HCT116 (cell line): ENCODE results near the gene MEF2D. TPM values are rescaled to one million over a fixed set of nuclear protein-coding genes. Genes with fewer than 3 reads are reported as not detected.

Experiments
- ATAC-seq: fragments of 200-7000 bp; cut with Tn5 transposase; 2 replicates; pipeline ENCODE4 v1.9.1; 2020; ENCODE audit warnings: mild to moderate bottlenecking, moderate library complexity
- BruUV-seq: library from RNA; stranded (reverse); fragments of 400-500 nt; replicated peaks from 2 replicates; lab custom pipeline; 2021; lab: Mats Ljungman, UMichigan
- CTCF ChIA-PET: fragments of 300-600 bp; sonication (Branson Sonifier 250); formaldehyde crosslinking; loops from one replicate; lab custom pipeline; 2021; ENCODE audit warnings: antibody characterized with exemption; lab: Charles Lee
- POLR2A ChIA-PET: fragments of 300-600, 350-600 bp; sonication (Branson Sonifier 250); formaldehyde crosslinking; loops from one replicate; lab custom pipeline; 2021; ENCODE audit warnings: antibody characterized with exemption; lab: Charles Lee
- RAD21 ChIA-PET, 2 experiments: fragments of 300-600 bp; sonication (Branson Sonifier 250); formaldehyde crosslinking; loops; one replicate each; lab custom pipeline; 2023; ENCODE audit warnings: low total read pairs in 2 of 2; ENCODE audit not compliant: uncharacterized antibody in 2 of 2, unreplicated experiment in 2 of 2, low non-redundant PET in 1 of 2; lab: Charles Lee
- DNase-seq: peaks from one replicate; pipeline ENCODE4 v3.0.0-alpha.2; 2010; ENCODE audit warnings: low read depth, low spot score
- H2AFZ ChIP-seq: fragments of 200-600 bp; shearing (Covaris generic), sonication (generic); 2 replicates; pipeline ENCODE4 v1.6.1; 2017; ENCODE audit warnings: low read depth, mixed run types, mixed read lengths, antibody characterized with exemption, low read length; ENCODE audit not compliant: poor library complexity, severe bottlenecking
- H3K27ac ChIP-seq: 2 replicates; pipeline ENCODE4 v1.5.1; 2012; ENCODE audit warnings: low read depth, low read length
- H3K27me3 ChIP-seq: fragments of 200-600 bp; sonication (generic); 2 replicates; pipeline ENCODE4 v1.6.1; 2016; ENCODE audit warnings: mixed run types, low read length, mixed read lengths; ENCODE audit not compliant: insufficient read depth
- H3K36me3 ChIP-seq, 2 experiments: fragments of 200-500 bp in 1 of 2; fragments of 200-600 bp in 1 of 2; sonication (Bioruptor generic) in 1 of 2; sonication (generic) in 1 of 2; 2 replicates each; pipeline versions ENCODE4 v1.5.1 to v1.6.1; 2014 to 2016; ENCODE audit warnings: low read length in 2 of 2, inconsistent platforms in 1 of 2, mixed read lengths in 1 of 2, mixed run types in 1 of 2; ENCODE audit not compliant: insufficient read depth in 2 of 2, control insufficient read depth in 1 of 2
- H3K4me1 ChIP-seq, 2 experiments: fragments of 200-600 bp in 1 of 2; sonication (generic) in 1 of 2; 2 replicates each; pipeline versions ENCODE4 v1.5.1 to v1.6.1; 2012 to 2017; ENCODE audit warnings: low read length in 2 of 2, inconsistent platforms in 1 of 2, mild to moderate bottlenecking in 1 of 2, mixed read lengths in 1 of 2, mixed run types in 1 of 2, moderate library complexity in 1 of 2; ENCODE audit not compliant: insufficient read depth in 2 of 2, control insufficient read depth in 1 of 2
- H3K4me2 ChIP-seq: fragments of 200-600 bp; sonication (generic); 2 replicates; pipeline ENCODE4 v1.6.1; 2017; ENCODE audit warnings: mixed run types, low read length, mixed read lengths
- H3K4me3 ChIP-seq, 2 experiments: fragments of 200-600 bp in 1 of 2; sonication (generic) in 1 of 2; replicated peaks in 1 of 2; 2 replicates each; pipeline ENCODE4 v1.5.1; 2011 to 2016; ENCODE audit warnings: low read length in 2 of 2, control low read depth in 1 of 2, low read depth in 1 of 2, mild to moderate bottlenecking in 1 of 2, mixed read lengths in 1 of 2, mixed run types in 1 of 2
- H3K79me2 ChIP-seq: fragments of 200-600 bp; sonication (generic); 2 replicates; pipeline ENCODE4 v1.6.1; 2017; ENCODE audit warnings: mild to moderate bottlenecking, mixed run types, low read length, moderate library complexity, mixed read lengths; ENCODE audit not compliant: insufficient read depth
- H3K9ac ChIP-seq: fragments of 200-600 bp; sonication (generic); 2 replicates; pipeline ENCODE4 v1.6.1; 2016; ENCODE audit warnings: low read length, mixed read lengths
- H3K9me2 ChIP-seq: fragments of 200-600 bp; sonication (generic), shearing (Covaris generic); 2 replicates; pipeline ENCODE4 v1.6.1; 2017; ENCODE audit warnings: mixed run types, mild to moderate bottlenecking, moderate library complexity; ENCODE audit not compliant: insufficient read depth
- H3K9me3 ChIP-seq, 2 experiments: fragments of 200-500 bp in 1 of 2; fragments of 200-600 bp in 1 of 2; sonication (Bioruptor generic) in 1 of 2; sonication (generic) in 1 of 2; 2 replicates each; pipeline ENCODE4 v1.6.1; 2014 to 2017; ENCODE audit warnings: low read length in 2 of 2, mixed read lengths in 2 of 2, inconsistent platforms in 1 of 2, low read depth in 1 of 2, mild to moderate bottlenecking in 1 of 2, mixed run types in 1 of 2, moderate library complexity in 1 of 2; ENCODE audit not compliant: control insufficient read depth in 1 of 2, insufficient read depth in 1 of 2
- H4K20me1 ChIP-seq: fragments of 200-600 bp; sonication (generic), shearing (Covaris generic); 2 replicates; pipeline ENCODE4 v1.6.1; 2017; ENCODE audit warnings: mixed run types, mild to moderate bottlenecking, moderate library complexity; ENCODE audit not compliant: insufficient read depth
- FOSL1 ChIP-seq: IDR thresholded peaks from 2 replicates; pipeline ENCODE4 v1.6.1; 2012; ENCODE audit warnings: low read depth
- POLR2A ChIP-seq: IDR thresholded peaks from 2 replicates; pipeline ENCODE4 v1.7.0; 2011; ENCODE audit warnings: borderline replicate concordance; ENCODE audit not compliant: insufficient read depth, insufficient read length; ENCODE audit errors: extremely low read depth
- RAD21 ChIP-seq: IDR thresholded peaks from 2 replicates; pipeline ENCODE4 v1.6.1; 2012; ENCODE audit warnings: low read depth, mild to moderate bottlenecking
- SP1 ChIP-seq: IDR thresholded peaks from 2 replicates; pipeline ENCODE4 v1.6.1; 2012; ENCODE audit warnings: low read depth
- SRF ChIP-seq: IDR thresholded peaks from 2 replicates; pipeline ENCODE4 v1.6.1; 2012; ENCODE audit warnings: low read depth
- TCF7L2 ChIP-seq: IDR thresholded peaks from 2 replicates; pipeline ENCODE4 v1.7.0; 2011; ENCODE audit warnings: borderline replicate concordance, inconsistent platforms; ENCODE audit not compliant: insufficient read depth, insufficient read length; ENCODE audit errors: extremely low read depth
- ZFX ChIP-seq: fragments of 450-650 bp; IDR thresholded peaks from 2 replicates; pipeline ENCODE4 v1.6.1; 2017
- intact Hi-C: fragments of 100-400 bp; cut with micrococcal nuclease; formaldehyde crosslinking; loops from 2 replicates; pipeline ENCODE4 v1.10.0; 2022
- total RNA-seq: library from RNA; stranded (reverse); gene quantifications from one replicate; pipeline ENCODE4 v1.2.1, GENCODE V29; 2021; ENCODE audit not compliant: unreplicated experiment
- TF ChIP-seq, protein P1 (sequence below): IDR thresholded peaks from 2 replicates; pipeline ENCODE4 v1.6.1; 2012; ENCODE audit warnings: low read depth

Gene MEF2D
- total RNA-seq, 1 experiment from 2014 or later: 44.2 TPM

DNA sequence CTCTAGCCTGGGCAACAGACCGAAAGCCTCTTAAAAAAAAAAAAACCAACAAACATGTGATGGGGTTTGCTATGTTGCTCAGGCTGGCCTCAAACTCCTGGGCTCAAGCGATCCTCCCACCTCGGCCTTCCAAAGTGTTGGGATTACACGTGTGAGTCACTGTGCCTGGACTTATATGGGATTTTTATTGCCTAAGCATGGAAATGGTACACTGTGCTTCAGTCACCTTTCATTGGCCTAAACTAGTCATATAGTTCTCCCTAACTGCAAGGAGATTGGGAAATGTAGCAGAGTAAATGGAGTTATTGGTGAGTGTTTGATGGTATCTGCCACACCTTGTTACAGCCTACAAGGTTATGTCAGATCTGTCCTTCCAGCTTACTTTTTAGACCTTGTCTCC lies 17.2 kb upstream of the MEF2D start:
- Histone ChIP-seq H3K4me1 (0 out of 4 replicates have a peak, but pooled peaks cover 0 to 4% of the 10 kb centered on the region in 2 experiments), H3K9me3 (no peaks in the 10 kb centered on the region), H3K79me2 (no peaks in the 10 kb centered on the region), H3K4me3 (no peak overlapping the region), H2AFZ (no peak overlapping the region), H3K9ac (no peak overlapping the region), H3K36me3 (no peaks in the 10 kb centered on the region), H3K4me2 (no peak overlapping the region), H4K20me1 (no peaks in the 10 kb centered on the region), H3K27ac (no peak overlapping the region), H3K27me3 (no peaks in the 10 kb centered on the region), H3K9me2 (no peaks in the 10 kb centered on the region)
- intact Hi-C loops: no loop called here
- DNase-seq (no peak), ATAC-seq (no peak)
- BruUV-seq: no TSS peak
- RAD21 ChIA-PET: interaction anchor here in 1 of 2 experiments (0.6 kb wide), 1 partner anchor 21 kb away, joined by 3 read pairs; no protein-coding TSS in a partner anchor
- CTCF ChIA-PET: interaction anchor here (0.6 kb wide), 1 partner anchor 12 kb away, joined by 3 read pairs; no protein-coding TSS in a partner anchor
- POLR2A ChIA-PET: no interaction called here
- TF ChIP-seq, protein P1, sequence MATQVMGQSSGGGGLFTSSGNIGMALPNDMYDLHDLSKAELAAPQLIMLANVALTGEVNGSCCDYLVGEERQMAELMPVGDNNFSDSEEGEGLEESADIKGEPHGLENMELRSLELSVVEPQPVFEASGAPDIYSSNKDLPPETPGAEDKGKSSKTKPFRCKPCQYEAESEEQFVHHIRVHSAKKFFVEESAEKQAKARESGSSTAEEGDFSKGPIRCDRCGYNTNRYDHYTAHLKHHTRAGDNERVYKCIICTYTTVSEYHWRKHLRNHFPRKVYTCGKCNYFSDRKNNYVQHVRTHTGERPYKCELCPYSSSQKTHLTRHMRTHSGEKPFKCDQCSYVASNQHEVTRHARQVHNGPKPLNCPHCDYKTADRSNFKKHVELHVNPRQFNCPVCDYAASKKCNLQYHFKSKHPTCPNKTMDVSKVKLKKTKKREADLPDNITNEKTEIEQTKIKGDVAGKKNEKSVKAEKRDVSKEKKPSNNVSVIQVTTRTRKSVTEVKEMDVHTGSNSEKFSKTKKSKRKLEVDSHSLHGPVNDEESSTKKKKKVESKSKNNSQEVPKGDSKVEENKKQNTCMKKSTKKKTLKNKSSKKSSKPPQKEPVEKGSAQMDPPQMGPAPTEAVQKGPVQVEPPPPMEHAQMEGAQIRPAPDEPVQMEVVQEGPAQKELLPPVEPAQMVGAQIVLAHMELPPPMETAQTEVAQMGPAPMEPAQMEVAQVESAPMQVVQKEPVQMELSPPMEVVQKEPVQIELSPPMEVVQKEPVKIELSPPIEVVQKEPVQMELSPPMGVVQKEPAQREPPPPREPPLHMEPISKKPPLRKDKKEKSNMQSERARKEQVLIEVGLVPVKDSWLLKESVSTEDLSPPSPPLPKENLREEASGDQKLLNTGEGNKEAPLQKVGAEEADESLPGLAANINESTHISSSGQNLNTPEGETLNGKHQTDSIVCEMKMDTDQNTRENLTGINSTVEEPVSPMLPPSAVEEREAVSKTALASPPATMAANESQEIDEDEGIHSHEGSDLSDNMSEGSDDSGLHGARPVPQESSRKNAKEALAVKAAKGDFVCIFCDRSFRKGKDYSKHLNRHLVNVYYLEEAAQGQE: no peak
- TF ChIP-seq RAD21: no peak
- TF ChIP-seq SRF: no peak
- TF ChIP-seq TCF7L2: no peak
- TF ChIP-seq ZFX: no peak
- no peak for TF ChIP-seq POLR2A
- TF ChIP-seq SP1: no peak
- no peak for TF ChIP-seq FOSL1
